ENCODE results near the gene TMPRSS2.

The TMPRSS2 gene

DNA sequence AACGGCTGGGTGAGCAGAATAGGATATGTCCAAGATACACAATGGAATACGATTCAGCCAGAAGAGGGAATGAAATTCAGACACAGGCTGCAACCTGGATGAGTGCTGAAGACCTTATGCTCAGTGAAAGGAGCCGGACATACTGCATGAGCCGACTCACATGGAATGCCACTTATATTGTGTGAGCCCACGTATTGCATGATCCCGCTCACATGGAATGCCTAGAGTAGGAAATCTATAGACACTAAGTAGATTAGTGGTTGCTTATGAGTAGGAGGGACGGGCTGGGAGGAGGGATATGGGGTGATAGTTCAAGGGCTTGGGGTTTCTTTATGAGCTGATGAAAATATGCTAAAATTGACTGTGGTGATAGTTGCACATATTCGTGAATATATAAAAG, 26.8 kb downstream of the TMPRSS2 start:
- DNase-seq (ENCODE audit: low read depth in 2 of 2), result no peak

DNA sequence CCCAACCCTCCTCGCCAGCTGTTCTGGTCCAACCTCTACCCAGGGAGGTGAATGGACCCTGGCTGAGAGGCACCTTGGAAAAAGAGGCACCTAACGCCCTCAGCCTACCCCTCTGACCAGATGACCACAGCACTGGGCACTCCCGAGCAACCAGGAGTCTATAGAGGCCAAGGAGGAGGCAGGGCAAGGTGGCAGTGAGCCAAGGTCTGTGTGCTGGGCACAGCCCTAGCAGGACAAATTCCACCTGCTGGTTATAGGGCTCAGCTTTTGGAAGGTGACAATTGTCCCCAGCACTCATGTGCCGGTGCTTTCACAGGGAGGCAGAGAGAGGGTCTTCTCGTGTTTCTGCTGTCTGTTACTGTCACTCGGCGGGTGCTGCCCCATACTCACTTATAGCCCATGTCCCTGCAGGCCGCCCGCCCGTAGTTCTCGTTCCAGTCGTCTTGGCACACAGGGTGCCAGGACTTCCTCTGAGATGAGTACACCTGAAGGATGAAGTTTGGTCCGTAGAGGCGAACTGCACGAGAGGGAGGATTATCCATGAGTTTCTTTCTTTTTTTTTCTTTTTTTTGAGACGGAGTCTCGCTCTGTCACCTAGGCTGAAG, 27.8 kb downstream of the TMPRSS2 start:
- no peak for DNase-seq (ENCODE audit: low read depth in 2 of 2)

DNA sequence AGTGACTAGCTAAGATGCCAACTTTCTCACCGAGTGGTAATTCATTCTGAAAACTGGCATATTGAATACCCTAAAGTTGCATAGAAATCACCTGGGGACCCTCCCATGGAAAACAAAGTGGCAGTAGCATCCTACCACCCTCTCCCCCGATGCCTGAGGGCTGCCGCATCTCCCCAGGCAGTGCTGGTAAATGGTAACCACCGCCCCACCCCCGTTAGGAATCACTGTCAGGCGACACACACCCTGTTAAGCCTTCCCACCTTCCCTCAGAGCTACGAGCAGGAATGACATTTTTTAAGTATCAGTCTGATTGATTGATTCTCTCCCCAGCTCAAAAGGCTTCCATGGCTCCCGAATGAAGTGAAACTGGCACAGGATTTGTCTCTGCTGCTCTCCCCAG, 28.3 kb downstream of the TMPRSS2 start:
- DNase-seq (ENCODE audit: low read depth in 2 of 2), result no peak

DNA sequence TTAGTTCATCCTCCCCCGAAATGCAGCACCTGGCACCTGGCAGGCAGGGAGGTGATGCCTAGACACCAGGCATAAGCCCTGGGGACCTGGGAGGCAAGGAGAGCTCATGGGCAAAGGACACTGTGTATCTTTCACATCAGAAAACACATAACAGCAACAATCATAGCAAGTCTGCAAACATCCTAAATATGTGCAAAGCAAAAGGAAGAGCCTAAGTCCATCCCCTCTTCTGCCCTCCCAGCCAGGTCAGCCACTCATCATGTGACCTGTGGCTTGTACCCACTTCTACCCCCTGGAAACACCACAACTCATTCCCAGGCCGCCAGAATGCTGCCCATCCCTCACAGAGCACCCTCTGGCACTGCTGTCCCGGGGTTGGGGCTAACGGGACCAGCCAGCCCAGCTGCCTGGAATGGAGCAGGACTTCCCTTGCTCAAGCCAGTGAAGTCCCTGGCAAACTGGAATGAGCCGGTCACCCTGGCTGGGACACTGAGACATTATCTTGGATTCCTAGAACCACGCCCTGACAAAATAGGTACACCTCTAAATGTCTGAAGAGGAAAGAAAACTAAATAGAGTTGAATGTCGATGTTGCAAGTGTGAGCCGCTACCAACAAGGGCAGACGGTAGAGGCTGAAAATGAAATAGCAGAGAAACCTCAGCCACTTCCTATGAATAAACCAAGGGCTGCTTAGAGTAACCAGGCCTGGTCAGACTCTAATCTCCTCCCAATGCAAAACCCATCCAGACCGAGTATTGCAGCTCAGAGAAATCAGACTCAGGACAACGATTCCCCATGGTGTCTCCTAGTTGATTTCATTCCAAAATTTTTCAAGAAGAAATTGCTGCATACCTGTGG, 29.4 kb downstream of the TMPRSS2 start:
- no peak for DNase-seq (ENCODE audit: low read depth in 2 of 2)

DNA sequence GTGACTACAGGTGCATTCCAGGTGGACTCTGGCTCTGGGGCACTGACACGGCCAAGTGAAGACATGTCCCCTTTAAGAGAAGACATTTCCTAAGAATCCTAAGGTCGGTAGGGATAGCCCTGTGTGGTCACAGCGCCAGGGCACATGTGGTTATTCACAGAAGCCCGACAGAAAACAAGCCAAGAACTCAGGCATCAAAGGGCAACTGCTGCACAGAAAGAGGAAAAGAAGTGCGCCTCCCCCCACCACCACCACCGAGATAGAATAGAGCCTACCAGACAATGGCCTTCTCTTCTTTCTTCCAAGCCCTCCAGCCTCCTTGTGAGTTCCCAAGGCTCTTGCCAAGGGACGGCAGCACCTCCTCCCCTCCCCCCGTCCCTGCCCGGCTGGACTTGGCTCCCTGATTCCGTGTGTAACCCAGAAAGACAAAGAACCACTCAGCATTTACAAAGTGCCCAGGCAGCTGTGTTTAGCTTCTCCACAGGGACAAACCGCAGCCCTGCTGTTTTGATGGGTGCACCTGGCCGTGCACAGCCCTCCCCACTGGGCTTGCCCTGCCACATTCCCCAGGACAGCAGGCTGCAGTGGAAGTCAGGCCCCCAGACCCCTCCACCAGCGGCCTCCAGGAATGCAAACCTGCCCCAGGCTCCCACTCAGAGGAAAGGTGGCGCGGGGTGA, 30.2 kb downstream of the TMPRSS2 start:
- DNase-seq (ENCODE audit: low read depth in 2 of 2), result no peak

DNA sequence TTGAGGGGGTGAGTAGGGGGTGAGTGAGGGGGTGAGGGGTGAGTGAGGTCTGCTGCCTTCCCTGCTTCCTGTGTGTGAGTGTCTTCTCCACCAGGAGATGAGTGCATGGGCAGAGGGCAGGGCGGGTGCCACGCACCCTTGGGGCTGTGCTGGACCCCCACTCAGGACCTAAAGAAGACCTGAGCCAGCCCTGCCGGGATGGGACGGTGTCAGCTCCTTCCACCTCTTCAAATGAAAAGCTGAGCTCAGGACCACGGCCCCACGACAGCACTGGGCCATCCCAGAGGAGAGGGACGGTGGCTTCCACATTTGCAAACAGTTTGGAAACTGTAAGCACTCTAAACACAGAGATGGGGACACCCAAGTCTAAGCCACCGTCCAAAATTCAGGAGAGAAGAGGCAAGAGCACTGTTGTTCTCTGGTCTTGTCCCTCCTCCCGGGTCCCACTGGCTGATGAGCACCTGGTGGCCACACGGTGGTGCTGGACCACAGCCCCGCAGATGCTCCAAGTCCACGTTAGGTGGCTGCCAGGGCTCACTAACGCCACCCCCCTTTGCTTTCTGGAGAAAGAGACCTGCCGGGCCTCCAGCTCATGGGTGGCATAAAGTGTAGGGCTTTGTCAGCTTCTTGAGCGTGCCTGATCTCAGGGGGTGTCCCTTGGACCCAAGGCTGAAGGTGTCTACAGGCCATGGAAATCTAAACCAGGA, 32.1 kb downstream of the TMPRSS2 start:
- no peak for DNase-seq (ENCODE audit: low read depth in 2 of 2)

DNA sequence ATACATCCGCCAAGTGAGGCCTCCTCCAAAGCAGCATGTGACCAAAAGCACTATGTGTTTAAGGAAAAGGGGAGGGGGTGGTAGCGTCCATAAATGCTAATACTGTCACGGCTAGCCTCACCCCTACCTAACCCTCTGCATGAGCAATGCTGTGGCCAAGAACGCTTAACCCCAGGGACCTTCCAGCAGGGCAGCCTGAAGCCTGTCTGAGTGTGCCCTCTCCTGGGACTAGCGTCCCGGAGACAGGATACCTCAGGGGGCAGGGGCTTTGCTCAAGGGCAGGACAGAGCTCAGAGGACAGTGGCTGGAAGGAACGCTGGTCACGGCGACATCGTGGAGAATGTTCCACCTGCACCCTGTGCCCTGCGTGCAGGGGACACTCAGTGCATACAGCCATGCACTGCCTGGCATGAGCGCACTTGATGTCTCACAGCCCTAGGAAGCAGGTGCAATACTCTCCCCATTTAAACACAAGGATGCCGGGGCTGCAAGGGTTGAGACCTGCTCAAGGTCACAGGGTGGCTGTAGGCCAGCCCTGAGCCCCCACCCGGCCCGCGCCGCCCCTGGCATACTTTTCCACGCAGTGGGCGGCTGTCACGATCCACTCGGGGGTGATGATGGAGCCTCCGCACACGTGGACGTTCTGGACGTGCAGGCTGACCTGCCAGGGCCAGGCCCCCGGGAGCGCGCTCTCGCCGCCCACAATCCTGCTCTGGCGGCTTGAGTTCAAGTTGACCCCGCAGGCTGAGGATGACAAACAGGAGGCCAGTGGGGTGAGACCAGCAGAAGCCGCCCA, 35.0 kb downstream of the TMPRSS2 start:
- DNase-seq (ENCODE audit: low read depth in 2 of 2), result no peak

DNA sequence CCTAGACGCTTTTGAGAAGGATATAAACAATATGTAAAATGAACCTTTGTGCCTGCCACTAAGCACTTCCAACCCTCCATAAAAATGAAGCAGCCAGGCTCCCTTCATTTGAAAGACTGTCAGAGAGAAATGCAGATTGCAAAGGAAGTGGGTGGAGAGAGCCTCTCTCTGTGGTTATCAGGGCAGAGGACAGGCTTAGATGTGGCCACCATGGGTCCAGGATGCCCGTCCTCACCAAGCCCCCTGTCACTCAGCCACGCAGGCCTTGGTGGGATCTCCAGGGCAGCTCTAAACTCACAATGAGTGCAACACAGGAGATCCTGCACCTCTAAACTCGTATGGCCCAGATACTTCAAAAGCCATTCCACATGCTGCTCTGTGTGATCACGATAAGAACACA, 37.9 kb downstream of the TMPRSS2 start:
- DNase-seq (ENCODE audit: low read depth in 2 of 2), result no peak

DNA sequence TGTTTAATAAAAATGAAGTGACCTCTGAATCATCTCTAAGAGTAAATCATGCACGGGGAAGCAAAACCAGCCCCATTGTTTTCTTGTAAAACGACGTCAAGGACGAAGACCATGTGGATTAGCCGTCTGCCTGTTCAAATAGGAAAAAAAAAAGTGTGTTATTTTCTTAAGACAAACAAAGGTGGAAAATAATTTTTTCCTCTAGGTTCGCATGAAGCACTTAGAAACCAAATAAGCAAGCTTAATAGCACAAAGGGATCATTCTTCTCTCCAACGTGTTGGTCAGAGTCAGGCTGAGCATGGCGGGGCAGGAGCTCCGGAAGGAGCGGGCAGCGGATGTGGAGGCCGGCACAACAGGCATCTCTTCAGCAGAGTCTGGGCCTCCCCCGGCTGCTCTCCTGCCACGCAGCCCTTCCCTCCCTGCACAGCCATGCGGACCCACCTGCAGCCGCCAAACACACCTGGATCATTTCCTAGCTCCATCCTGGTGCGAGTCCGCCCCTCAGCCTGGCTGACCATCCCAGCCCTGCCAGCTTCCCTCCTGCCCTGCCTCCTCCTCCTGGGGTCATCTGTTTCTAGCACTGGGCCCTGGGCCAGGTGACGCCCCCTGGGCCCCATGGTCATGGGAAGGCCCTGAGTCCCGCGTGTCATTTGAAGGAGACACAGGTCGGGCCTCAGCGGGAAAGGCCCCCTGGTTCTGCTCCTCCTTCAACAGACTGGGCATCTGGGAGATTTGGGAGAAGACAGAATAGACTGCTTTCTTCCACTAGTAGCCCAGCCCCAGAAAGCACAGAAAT, 41.7 kb downstream of the TMPRSS2 start:
- no peak for DNase-seq (ENCODE audit: low read depth in 2 of 2)

DNA sequence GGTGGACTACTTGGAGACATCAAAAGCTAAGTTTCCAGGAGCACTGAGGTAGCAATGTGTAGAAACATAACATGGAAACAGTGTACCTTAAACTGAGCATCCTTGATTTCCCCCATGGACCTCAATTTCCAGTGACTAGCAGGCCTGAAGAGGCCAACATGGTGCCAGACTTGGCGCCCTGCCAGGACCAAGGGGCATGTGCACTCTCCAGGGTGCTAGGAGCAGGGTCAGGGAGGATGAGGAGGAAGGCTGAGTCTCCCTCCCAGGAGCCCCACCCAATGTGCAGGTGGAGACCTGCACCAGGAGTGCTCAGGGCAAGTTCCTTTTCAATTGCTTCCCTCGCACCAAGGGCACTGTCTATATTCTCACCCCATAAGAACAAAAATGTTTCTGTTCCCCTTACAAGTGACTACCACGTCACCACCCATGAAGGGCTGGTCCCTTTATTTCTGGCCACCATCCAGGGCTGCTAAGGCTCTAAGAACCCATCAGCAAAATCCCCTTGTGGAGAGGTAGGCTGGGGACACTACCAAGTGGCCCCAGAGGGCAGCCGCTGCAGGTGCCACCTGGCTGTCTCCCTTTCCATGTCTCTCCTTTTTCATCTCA, 42.7 kb downstream of the TMPRSS2 start:
- DNase-seq (ENCODE audit: low read depth in 2 of 2), result no peak

DNA sequence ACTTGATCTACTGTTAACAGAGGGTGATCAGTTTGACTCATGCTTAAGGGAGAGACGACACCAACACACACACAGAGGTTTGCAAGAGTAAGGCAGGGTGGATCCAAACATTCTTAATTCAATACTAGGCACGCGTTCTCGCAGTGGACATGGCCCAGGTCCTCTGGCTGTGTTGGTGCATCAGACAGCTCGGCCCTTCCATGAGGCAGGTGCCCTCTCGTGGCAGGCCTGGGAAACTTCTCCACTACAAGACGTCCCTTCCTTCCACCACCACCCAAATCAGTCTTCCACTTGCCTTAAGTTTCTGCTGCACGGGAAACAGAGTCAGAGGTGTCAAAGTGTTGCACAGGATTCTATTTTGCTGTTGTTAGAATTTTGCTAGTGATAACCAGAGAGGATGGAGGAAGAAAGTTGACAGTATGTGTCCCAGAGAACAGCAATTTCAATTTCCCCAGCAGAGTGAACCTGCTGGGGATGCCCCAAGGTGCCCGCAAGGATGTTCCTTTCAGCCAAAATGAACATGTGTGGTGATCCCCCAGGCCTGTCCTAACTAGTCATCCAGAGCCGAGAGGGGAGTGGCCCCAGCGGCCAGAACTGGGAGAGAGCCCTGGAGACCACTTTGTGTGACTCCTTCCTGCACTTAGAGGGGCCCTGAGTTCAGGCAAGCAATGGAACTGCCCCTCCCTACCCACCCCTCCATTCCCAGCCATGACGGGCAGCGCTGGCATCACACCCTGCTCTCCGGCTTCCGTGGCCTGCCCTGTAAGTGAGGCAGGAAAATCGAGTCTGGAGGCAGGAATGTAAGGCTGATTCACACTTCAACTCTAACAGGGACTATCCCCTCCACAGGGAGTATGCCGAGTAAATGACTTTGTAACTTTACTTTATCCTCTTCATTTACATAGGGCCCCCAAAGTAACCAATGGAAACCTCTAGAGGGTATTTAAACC, 47.1 kb downstream of the TMPRSS2 start:
- peak in 1 of 2 donors; percentile 40 for DNase-seq (ENCODE audit: low read depth in 2 of 2)

DNA sequence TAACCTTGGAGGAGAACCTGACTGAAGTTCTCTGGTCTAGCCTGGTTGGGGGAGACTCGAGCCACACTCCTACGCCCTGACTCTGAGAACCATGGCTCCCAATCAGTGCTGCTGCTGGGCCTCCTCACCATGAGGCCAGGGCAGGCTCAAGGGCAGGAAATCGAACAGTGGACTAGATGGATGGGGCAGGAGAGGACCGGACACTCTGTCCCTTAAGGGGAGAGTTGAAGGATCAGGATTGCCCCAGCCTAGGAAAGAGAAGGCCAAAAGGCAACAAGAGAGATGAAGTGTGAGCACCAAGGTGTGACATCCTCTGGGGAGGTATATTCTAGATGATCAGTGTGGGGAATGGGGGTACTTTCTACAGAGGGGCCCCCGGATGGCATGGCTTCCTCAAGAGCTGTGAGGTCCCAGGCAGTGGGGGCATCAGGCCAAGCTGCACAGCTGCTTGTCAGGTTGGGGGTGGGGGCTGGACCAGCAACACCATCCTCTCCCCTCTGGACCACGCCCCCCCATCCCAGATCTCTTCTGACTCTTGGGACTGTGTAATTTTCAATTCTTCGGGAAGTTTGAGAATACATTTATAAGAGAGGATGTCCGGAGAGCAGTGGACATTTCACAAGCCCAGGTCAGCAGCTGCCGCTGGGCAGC, 47.9 kb downstream of the TMPRSS2 start:
- DNase-seq (ENCODE audit: low read depth in 2 of 2), result no peak

DNA sequence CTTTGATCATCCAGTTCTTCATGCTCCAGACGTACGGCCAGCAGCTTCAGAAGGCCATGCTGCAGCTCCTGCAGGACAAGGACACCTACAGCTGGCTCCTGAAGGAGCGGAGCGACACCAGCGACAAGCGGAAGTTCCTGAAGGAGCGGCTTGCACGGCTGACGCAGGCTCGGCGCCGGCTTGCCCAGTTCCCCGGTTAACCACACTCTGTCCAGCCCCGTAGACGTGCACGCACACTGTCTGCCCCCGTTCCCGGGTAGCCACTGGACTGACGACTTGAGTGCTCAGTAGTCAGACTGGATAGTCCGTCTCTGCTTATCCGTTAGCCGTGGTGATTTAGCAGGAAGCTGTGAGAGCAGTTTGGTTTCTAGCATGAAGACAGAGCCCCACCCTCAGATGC, 49.4 kb downstream of the TMPRSS2 start:
- DNase-seq (ENCODE audit: low read depth in 2 of 2), result no peak

DNA sequence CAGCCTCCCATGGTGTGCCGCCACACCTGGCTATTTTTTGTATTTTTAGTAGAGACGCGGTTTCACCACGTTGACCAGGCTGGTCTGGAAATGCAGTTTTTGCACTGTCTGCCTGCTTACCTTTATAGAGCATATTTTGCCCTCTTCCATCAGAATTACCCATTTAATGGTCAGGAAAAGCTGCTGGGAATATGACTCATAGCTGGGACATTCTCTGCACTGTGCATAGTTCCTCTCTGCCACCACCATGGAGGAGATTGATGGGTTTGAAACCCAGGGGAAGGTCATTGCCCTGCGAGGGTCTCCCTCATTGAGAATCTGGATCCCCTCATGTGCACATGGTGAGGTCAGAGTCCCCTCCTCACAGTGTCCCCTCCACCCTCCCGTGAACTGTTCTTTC, 49.8 kb downstream of the TMPRSS2 start:
- no peak for DNase-seq (ENCODE audit: low read depth in 2 of 2)

DNA sequence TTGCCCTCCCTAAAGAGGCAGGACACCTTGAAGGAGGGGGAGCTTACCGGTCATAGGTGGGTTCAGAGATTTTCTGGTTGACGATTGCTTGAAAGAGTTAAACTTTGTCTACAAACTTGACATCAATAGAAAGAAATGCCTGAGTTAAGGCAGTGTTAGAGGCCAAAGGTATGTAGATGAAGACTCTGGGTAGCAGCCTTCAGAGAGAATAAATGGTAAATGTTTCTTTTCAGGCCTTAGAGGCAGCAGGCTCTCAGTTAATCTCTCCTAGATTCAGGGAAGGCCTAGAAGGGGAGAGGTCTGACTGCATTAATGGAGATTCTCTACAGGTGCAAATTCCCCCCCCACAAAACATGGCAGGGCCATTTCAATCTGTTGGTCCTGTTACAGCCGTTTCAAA, 54.2 kb downstream of the TMPRSS2 start:
- DNase-seq (ENCODE audit: low read depth in 2 of 2), result no peak

DNA sequence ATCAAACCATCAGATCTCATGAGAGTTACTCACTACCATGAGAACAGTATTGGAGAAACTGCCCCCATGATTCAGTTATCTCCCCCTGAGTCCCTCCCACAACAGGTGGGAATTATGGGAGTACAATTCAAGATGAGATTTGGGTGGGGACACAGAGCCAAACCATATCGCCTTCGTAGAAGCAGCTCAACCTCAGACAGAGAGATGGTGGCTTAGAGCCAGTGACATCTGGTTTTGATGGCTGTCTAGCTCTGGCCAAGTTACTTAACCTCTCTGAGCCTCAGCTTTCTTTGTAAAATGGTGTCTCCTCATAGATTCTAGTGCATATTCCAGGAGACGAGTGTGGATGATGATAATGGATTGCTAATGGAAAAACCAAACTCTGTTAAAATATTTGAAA, 54.8 kb downstream of the TMPRSS2 start:
- DNase-seq (ENCODE audit: low read depth in 2 of 2), result no peak

DNA sequence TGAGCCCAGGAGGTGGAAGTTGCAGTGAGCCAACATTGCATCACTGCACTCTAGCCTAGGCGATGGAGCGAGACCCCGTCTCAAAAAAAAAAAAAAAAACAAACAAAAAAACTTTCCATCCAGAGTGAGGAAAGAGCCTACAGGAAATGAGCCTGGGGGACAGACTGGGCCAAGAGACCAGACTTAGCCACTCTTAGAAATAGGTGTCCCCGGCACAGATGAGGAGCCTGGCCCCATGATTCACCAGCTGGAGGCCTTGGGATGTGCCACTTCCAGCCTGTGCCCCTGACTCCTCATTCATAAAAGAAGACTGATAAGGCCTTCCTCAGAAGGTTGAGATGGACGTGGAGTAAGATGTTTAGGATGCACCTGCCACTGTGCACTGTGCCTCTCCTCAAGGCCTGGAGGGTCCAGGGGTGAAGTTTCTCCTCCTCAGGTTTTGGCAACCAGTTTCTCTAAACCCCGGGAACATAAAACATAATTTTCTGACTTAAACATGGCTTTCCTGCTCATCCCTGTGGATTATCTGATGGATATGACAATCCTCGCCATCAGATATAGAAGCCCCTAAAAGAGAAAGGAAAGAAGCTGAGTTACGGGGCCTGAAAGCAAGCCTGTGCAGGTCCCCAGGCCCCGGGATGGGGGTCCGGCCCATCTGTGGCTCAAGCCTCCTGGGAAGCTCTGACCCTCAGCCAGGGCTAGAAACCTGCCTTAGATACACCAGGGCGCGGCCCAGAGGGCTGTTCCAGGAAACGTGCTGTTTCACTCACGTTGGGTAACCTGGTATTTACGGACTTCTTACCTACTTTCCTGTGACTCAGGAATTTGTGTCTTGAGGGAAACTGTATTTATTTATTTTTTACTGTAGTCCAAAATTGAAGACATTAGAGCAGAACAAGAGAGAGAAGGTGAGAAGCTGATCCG, 55.9 kb downstream of the TMPRSS2 start:
- DNase-seq (ENCODE audit: low read depth in 2 of 2), result no peak

All from stimulated activated CD4-positive, alpha-beta T cell treated with anti-CD3 and anti-CD28 coated beads, Interleukin-15, amount 100 ng/mL, for 48 hours (primary cell).